DND-41 (cell line): ENCODE results near the gene SMIM10L2A.

Experiments
- ATAC-seq: fragments of 200-7000 bp; cut with Tn5 transposase; 3 replicates; pipeline ENCODE4 v1.9.1; 2021; ENCODE audit warnings: low read depth; ENCODE audit not compliant: insufficient read depth
- DNase-seq: peaks from one replicate; pipeline ENCODE4 v3.0.0-alpha.2; 2020
- H2AFZ ChIP-seq: 2 replicates; pipeline ENCODE4 v1.6.0; 2012; ENCODE audit warnings: low read depth, low read length
- H3K27ac ChIP-seq: 2 replicates; pipeline ENCODE4 v1.5.1; 2012; ENCODE audit warnings: low read length, inconsistent platforms
- H3K27me3 ChIP-seq: fragments of 200-600 bp; sonication (generic); 2 replicates; pipeline ENCODE4 v1.6.0; 2012; ENCODE audit warnings: low read length, mild to moderate bottlenecking, inconsistent platforms; ENCODE audit not compliant: insufficient read depth, poor library complexity
- H3K36me3 ChIP-seq: 2 replicates; pipeline ENCODE4 v1.5.1; 2012; ENCODE audit warnings: low read length, inconsistent platforms; ENCODE audit not compliant: insufficient read depth
- H3K4me1 ChIP-seq: 2 replicates; pipeline ENCODE4 v1.5.1; 2012; ENCODE audit warnings: mild to moderate bottlenecking, low read length; ENCODE audit not compliant: insufficient read depth
- H3K4me2 ChIP-seq: 2 replicates; pipeline ENCODE4 v1.6.0; 2012; ENCODE audit warnings: mild to moderate bottlenecking, moderate library complexity, low read length, inconsistent platforms; ENCODE audit not compliant: insufficient read depth
- H3K4me3 ChIP-seq, 2 experiments: fragments of 200-600 bp in 1 of 2; shearing (Covaris generic) in 1 of 2; 2 replicates each; pipeline ENCODE4 v1.5.1; 2012 to 2016; ENCODE audit warnings: inconsistent platforms in 2 of 2, low read length in 2 of 2, mild to moderate bottlenecking in 2 of 2, low read depth in 1 of 2, moderate library complexity in 1 of 2
- H3K79me2 ChIP-seq: 2 replicates; pipeline ENCODE4 v1.6.0; 2012; ENCODE audit warnings: low read length, inconsistent platforms; ENCODE audit not compliant: insufficient read depth
- H3K9ac ChIP-seq: 2 replicates; pipeline ENCODE4 v1.6.0; 2012; ENCODE audit warnings: low read depth, mild to moderate bottlenecking, inconsistent platforms, low read length, moderate library complexity
- H3K9me3 ChIP-seq: 2 replicates; pipeline ENCODE4 v1.5.1; 2012; ENCODE audit warnings: low read length, moderate library complexity, mild to moderate bottlenecking, inconsistent platforms; ENCODE audit not compliant: insufficient read depth, severe bottlenecking
- H4K20me1 ChIP-seq: 2 replicates; pipeline ENCODE4 v1.6.0; 2012; ENCODE audit warnings: low read length; ENCODE audit not compliant: insufficient read depth
- CTCF ChIP-seq: IDR thresholded peaks from 2 replicates; pipeline ENCODE4 v1.5.1; 2012; ENCODE audit warnings: borderline replicate concordance, low read length, moderate library complexity, mild to moderate bottlenecking; ENCODE audit not compliant: poor library complexity, severe bottlenecking; ENCODE audit errors: extremely low read depth
- EZH2 ChIP-seq: IDR thresholded peaks from 3 replicates; pipeline ENCODE4 v1.6.1; 2012; ENCODE audit warnings: borderline replicate concordance, low read depth, mild to moderate bottlenecking, moderate library complexity, low read length, inconsistent platforms; ENCODE audit not compliant: severe bottlenecking

SMIM10L2A gene

GRCh38 chrX:135476378-135476777, 54.6 kb downstream of the SMIM10L2A start:
- no peak overlapping the region for H3K9ac ChIP-seq
- no peaks in the 10 kb centered on the region for H3K9me3 ChIP-seq
- H3K27me3 ChIP-seq: peaks cover 2% of the 10 kb centered on the region
- no peak overlapping the region for H3K4me2 ChIP-seq
- no peaks in the 10 kb centered on the region for H3K79me2 ChIP-seq
- TF ChIP-seq EZH2: no peak
- TF ChIP-seq CTCF: no peak
- H3K36me3 ChIP-seq: no peaks in the 10 kb centered on the region
- H3K27ac ChIP-seq: no peak overlapping the region
- no peaks in the 10 kb centered on the region for H3K4me1 ChIP-seq
- ATAC-seq (no peak), DNase-seq (no peak)
- no peak overlapping the region for H3K4me3 ChIP-seq
- H2AFZ ChIP-seq: no peak overlapping the region
- no peaks in the 10 kb centered on the region for H4K20me1 ChIP-seq

GRCh38 chrX:135477576-135477975, 55.8 kb downstream of the SMIM10L2A start:
- Histone ChIP-seq H3K79me2 (no peaks in the 10 kb centered on the region), H3K9me3 (no peaks in the 10 kb centered on the region), H3K4me1 (no peaks in the 10 kb centered on the region), H3K27ac (no peak overlapping the region), H3K4me2 (no peak overlapping the region), H3K36me3 (no peaks in the 10 kb centered on the region), H3K4me3 (no peak overlapping the region), H3K9ac (no peak overlapping the region), H3K27me3 (peaks cover 2% of the 10 kb centered on the region), H4K20me1 (no peaks in the 10 kb centered on the region), H2AFZ (no peak overlapping the region)
- TF ChIP-seq EZH2 (no peak), CTCF (peak; percentile 66)
- ATAC-seq (peak; percentile 77), DNase-seq (peak; percentile 37)
